Heart right ventricle (tissue), 16 donors: ENCODE data around the gene THSD4. TPM values are rescaled to one million over a fixed set of nuclear protein-coding genes. Genes with fewer than 3 reads are reported as not detected.

Experiments used
- ATAC-seq, 8 donors: fragments of 200-7000 bp; cut with Tn5 transposase; one replicate each; pipeline ENCODE4 v1.9.1; 2020; ENCODE audit warnings: mild to moderate bottlenecking in 8 of 8, moderate library complexity in 8 of 8, moderate number of reproducible peaks in 1 of 8
- DNase-seq, 2 donors: peaks; one replicate each; pipeline ENCODE4 v3.0.0-alpha.2; 2020
- H3K27ac ChIP-seq, 10 donors: fragments of 200-600 bp; sonication (generic) in 2 of 10; one replicate each; pipeline versions ENCODE4 v1.5.0 to v1.8.0; 2020 to 2022; ENCODE audit warnings: mild to moderate bottlenecking in 3 of 10
- H3K27me3 ChIP-seq, 7 donors: fragments of 200-600 bp; one replicate each; pipeline ENCODE4 v1.8.0; 2021 to 2022; ENCODE audit warnings: mild to moderate bottlenecking in 2 of 7
- H3K36me3 ChIP-seq, 9 donors: fragments of 200-600 bp; sonication (generic) in 1 of 9; one replicate each; pipeline versions ENCODE4 v1.5.0 to v1.8.0; 2020 to 2022; ENCODE audit warnings: mild to moderate bottlenecking in 2 of 9
- H3K4me1 ChIP-seq, 9 donors: fragments of 200-600 bp; sonication (generic) in 1 of 9; one replicate each; pipeline versions ENCODE4 v1.5.0 to v1.8.0; 2020 to 2022; ENCODE audit warnings: mild to moderate bottlenecking in 4 of 9
- H3K4me3 ChIP-seq, 10 donors: fragments of 200-600 bp; sonication (generic) in 2 of 10; one replicate each; pipeline versions ENCODE4 v1.5.0 to v1.8.0; 2020 to 2022; ENCODE audit warnings: mild to moderate bottlenecking in 7 of 10, moderate library complexity in 2 of 10
- H3K9me3 ChIP-seq, 11 donors: fragments of 200-600 bp in 10 of 11; sonication (generic) in 2 of 11; one replicate each; pipeline versions ENCODE4 v1.5.0 to v1.8.0; 2013 to 2022; ENCODE audit warnings: mild to moderate bottlenecking in 2 of 11, control low read depth in 1 of 11, moderate library complexity in 1 of 11
- CTCF ChIP-seq, 9 donors: fragments of 200-600 bp; sonication (generic) in 2 of 9; IDR thresholded peaks; one replicate each; pipeline versions ENCODE4 v1.5.0 to v1.8.0; 2021 to 2022; ENCODE audit warnings: antibody characterized with exemption in 9 of 9, mild to moderate bottlenecking in 5 of 9, moderate library complexity in 1 of 9
- WGBS, 2 donors: extraction: QIAGEN DNeasy Blood & Tissue Kit; methylation state at CpG; one replicate each; pipeline ENCODE4 v1.1.7; 2013; ENCODE audit warnings: inconsistent platforms in 1 of 2; 5-methylcytosine and 5-hydroxymethylcytosine counted together
- intact Hi-C, 10 donors: fragments of 100-400 bp; cut with DNase I; formaldehyde crosslinking; loops; one replicate each; pipeline versions ENCODE4 v1.11.1 to v1.14.2; 2022
- polyA plus RNA-seq, 2 donors: library from polyadenylated mRNA; stranded (reverse); fragments of 200-250 nt; gene quantifications; one replicate each; pipeline ENCODE4 v1.2.3, GENCODE V29; 2013
- total RNA-seq, 10 donors: library from RNA; stranded (reverse); fragmentation: NEBNext Ultra II Directional in 3 of 10; extraction: Animal tissue kit (Norgen Biotek cat#: 25700) in 3 of 10; gene quantifications; one replicate each; pipeline versions ENCODE4 v1.2.1 to v1.2.4, GENCODE V29; 2021 to 2023
- donor health status: Arrhythmogenic right ventricular cardiomyopathy.
- donor health status: ischemic (EF 13 %, LVEDD 7.1; RV severe dilation, severe dysfunction).
- donor health status: healthy with polysubstance abuse.
- donor health status: DM: no; HTN: yes; CAD: no.
- donor health status: DM: no; HTN: no; CAD: no.
- donor health status: ischemic (EF 25% LVEDD 6.9; RV normal size, moderate dysfunction).
- donor health status: ischemic (EF 25% LVEDD 5.7; RV mildly dilated, moderate dysfunction).
- donor health status: healthy.
- donor health status: DM: yes; HTN: yes; CAD: no.
- donor health status: Ischemic cardiomyopathy.
- donor health status: ischemic (EF 35%, LVEDD 5.7; RV mildly dilated, moderate dysfunction).
- donor health status: nonischemic (EF 11% LVEDD 7.7; RV severe dilation, severe dysfunction).
- donor health status: DM: yes; HTN: yes; CAD: no.
- donor health status: PGD.
- donor health status: ischemic (EF 29% LVEDD 5.4; RV normal size, mild dysfunction).
- donor health status: nonischemic (EF 23%, LVEDD 6.1; RV moderate dilation, normal function).

The THSD4 gene
- total and polyA plus RNA-seq, 12 donors = 20.8 to 212 (median 139) TPM

GRCh38 chr15:71220828-71221227, 105.6 kb downstream of the THSD4 start:
- peak overlapping the region in 2 of 10 donors; percentile 15 to 38 for H3K27ac ChIP-seq
- no peak overlapping the region for H3K4me3 ChIP-seq
- ATAC-seq (no peak), DNase-seq (no peak)
- intact Hi-C loops = no loop called here
- TF ChIP-seq CTCF (IDR thresholded peaks at IDR 0.05) = no peak
- peaks cover 0 to 33% (median 10%) of the 10 kb centered on the region in 9 donors for H3K4me1 ChIP-seq
- no peaks in the 10 kb centered on the region for H3K27me3 ChIP-seq
- WGBS, 2 donors = 96 to 98% methylated on average over 3 of the region's 3 CpGs
- peaks cover 0 to 3% (median 0%) of the 10 kb centered on the region in 11 donors for H3K9me3 ChIP-seq
- peaks cover 0 to 10% (median 0%) of the 10 kb centered on the region in 9 donors for H3K36me3 ChIP-seq

GRCh38 chr15:71221417-71221816, 106.1 kb downstream of the THSD4 start:
- intact Hi-C loops = no loop called here
- 57 to 87% methylated on average over 2 of the region's 2 CpGs for WGBS, 2 donors

DNA sequence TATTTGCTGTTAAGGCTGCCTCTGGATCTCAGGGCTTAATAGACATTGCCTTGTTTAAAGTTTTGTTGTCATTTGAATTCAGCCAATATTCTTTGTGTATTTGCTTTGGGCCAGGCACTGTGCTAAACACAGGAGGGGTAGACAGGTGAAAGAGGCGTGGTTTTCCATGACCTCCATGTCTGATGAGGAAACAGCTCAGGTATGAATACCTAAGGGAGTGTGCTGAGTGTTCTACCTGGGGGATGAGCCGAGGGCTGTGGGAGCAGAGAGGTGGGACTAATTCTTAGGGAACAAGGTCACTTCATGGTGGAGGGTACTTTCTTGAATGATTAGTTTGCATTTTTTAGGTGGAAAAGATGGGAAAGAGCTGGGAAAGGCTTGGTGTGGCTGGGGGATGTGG, 108.2 kb downstream of the THSD4 start:
- TF ChIP-seq CTCF (IDR thresholded peaks at IDR 0.05) = no peak
- intact Hi-C loops = no loop called here
- H3K4me3 ChIP-seq = no peak overlapping the region
- H3K27me3 ChIP-seq = no peaks in the 10 kb centered on the region
- peaks cover 0 to 3% (median 0%) of the 10 kb centered on the region in 11 donors for H3K9me3 ChIP-seq
- H3K4me1 ChIP-seq = peaks cover 0 to 40% (median 10%) of the 10 kb centered on the region in 9 donors
- H3K36me3 ChIP-seq = peaks cover 0 to 3% (median 0%) of the 10 kb centered on the region in 9 donors
- DNase-seq = no peak
- ATAC-seq = no peak
- 94 to 98% methylated on average over 2 of the region's 2 CpGs for WGBS, 2 donors
- peak overlapping the region in 1 of 10 donors; percentile 10 for H3K27ac ChIP-seq

More at GRCh38 chr15:71221417-71221816, 106.1 kb downstream of the THSD4 start:
- H3K27ac ChIP-seq = no peak overlapping the region
- no peaks in the 10 kb centered on the region for H3K27me3 ChIP-seq
- H3K4me3 ChIP-seq = no peak overlapping the region
- peaks cover 0 to 9% (median 0%) of the 10 kb centered on the region in 9 donors for H3K36me3 ChIP-seq
- H3K9me3 ChIP-seq = peaks cover 0 to 3% (median 0%) of the 10 kb centered on the region in 11 donors
- DNase-seq = no peak
- peaks cover 0 to 33% (median 10%) of the 10 kb centered on the region in 9 donors for H3K4me1 ChIP-seq
- TF ChIP-seq CTCF (IDR thresholded peaks at IDR 0.05) = no peak
- no peak for ATAC-seq

DNA sequence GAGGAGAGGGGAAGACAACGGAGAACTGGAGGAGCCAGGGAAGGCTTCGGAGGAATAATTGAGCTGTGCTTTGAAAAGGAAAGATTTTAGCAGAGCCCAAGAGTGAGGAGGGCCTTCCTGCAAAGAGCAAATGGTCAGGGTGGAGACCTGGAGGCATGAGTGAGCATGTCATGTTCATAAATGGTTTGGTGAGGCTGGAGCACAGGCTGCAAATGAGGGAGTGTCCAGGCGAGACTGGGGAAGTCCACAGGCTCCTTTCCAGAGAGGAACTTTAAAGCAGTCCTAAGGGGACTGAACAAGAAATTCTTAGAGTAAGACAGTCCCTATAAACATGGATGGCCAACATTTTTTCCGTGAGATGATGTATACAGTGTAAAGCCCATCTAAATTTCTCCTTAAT, 108.8 kb downstream of the THSD4 start:
- H3K36me3 ChIP-seq = peaks cover 0 to 3% (median 0%) of the 10 kb centered on the region in 9 donors
- H3K27me3 ChIP-seq = no peaks in the 10 kb centered on the region
- H3K4me1 ChIP-seq = peaks cover 0 to 40% (median 9%) of the 10 kb centered on the region in 9 donors
- H3K4me3 ChIP-seq = no peak overlapping the region
- DNase-seq (no peak), ATAC-seq (no peak)
- peak overlapping the region in 1 of 10 donors; percentile 10 for H3K27ac ChIP-seq
- WGBS, 2 donors = 80 to 96% methylated on average over 4 of the region's 4 CpGs
- TF ChIP-seq CTCF (IDR thresholded peaks at IDR 0.05) = no peak
- intact Hi-C loops = no loop called here
- peaks cover 0 to 3% (median 0%) of the 10 kb centered on the region in 11 donors for H3K9me3 ChIP-seq
